Measurements from ENCODE around the gene SPOCD1. TPM values are rescaled to one million over a fixed set of nuclear protein-coding genes. Genes with fewer than 3 reads are reported as not detected.

The SPOCD1 gene
- total RNA-seq, 1 donor from 2014 or later: 30.7 TPM

- TF ChIP-seq CTCF (IDR thresholded peaks at IDR 0.05): no peak
- intact Hi-C loops (cut with DNase I): no loop called here
- no peak for DNase-seq (ENCODE audit: low spot score in 2 of 2)
- Histone ChIP-seq H3K4me3 (no peak overlapping the region), H3K36me3 (no peaks in the 10 kb centered on the region), H3K27ac (no peak overlapping the region), H3K9me3 (no peaks in the 10 kb centered on the region), H3K4me1 (peaks cover 10 to 18% of the 10 kb centered on the region in 2 donors), H3K27me3 (peaks cover 11% of the 10 kb centered on the region)
Measured at GRCh38 chr1:31768407-31768907, 47.4 kb downstream of the SPOCD1 start.

- TF ChIP-seq CTCF (IDR thresholded peaks at IDR 0.05): no peak
- Histone ChIP-seq H3K4me3 (no peak overlapping the region), H3K27me3 (peaks cover under 1% of the 10 kb centered on the region), H3K9me3 (no peaks in the 10 kb centered on the region), H3K36me3 (no peaks in the 10 kb centered on the region), H3K27ac (no peak overlapping the region), H3K4me1 (peaks cover 11 to 22% of the 10 kb centered on the region in 2 donors)
- intact Hi-C loops (cut with DNase I): no loop called here
- no peak for DNase-seq (ENCODE audit: low spot score in 2 of 2)
Measured at GRCh38 chr1:31767225-31767624, 48.6 kb downstream of the SPOCD1 start.

- intact Hi-C loops (cut with DNase I): no loop called here
- Histone ChIP-seq H3K36me3 (no peaks in the 10 kb centered on the region), H3K9me3 (no peaks in the 10 kb centered on the region), H3K27ac (no peak overlapping the region), H3K27me3 (no peaks in the 10 kb centered on the region), H3K4me3 (no peak overlapping the region), H3K4me1 (peaks cover 10 to 28% of the 10 kb centered on the region in 2 donors)
- DNase-seq (ENCODE audit: low spot score in 2 of 2): no peak
- TF ChIP-seq CTCF (IDR thresholded peaks at IDR 0.05): no peak
Measured at GRCh38 chr1:31765516-31765915, 50.3 kb downstream of the SPOCD1 start.

- TF ChIP-seq CTCF (IDR thresholded peaks at IDR 0.05): no peak
- Histone ChIP-seq H3K27ac (no peak overlapping the region), H3K9me3 (no peaks in the 10 kb centered on the region), H3K4me3 (no peak overlapping the region), H3K27me3 (no peaks in the 10 kb centered on the region), H3K4me1 (peaks cover 10 to 31% of the 10 kb centered on the region in 2 donors), H3K36me3 (no peaks in the 10 kb centered on the region)
- intact Hi-C loops (cut with DNase I): no loop called here
- DNase-seq (ENCODE audit: low spot score in 2 of 2): no peak
Measured at GRCh38 chr1:31765041-31765467, 50.8 kb downstream of the SPOCD1 start.

GRCh38 chr1:31764312-31765040, 51.3 kb downstream of the SPOCD1 start, which contains the start of gene ADGRB2:
Gene ADGRB2, minus strand, starts transcription at chr1:31764340. Its CDS starts 7,119 bp downstream, at chr1:31757221.
- Histone ChIP-seq H3K36me3 (no peaks in the 10 kb centered on the region), H3K27ac (no peak within 1 kb of the TSS), H3K4me3 (peak within 1 kb of the TSS; percentile 63 to 86), H3K9me3 (no peaks in the 10 kb centered on the region), H3K4me1 (peaks cover 10 to 31% of the 10 kb centered on the region in 2 donors), H3K27me3 (no peaks in the 10 kb centered on the region)
- DNase-seq (ENCODE audit: low spot score in 2 of 2): no peak
- no peak for TF ChIP-seq CTCF (IDR thresholded peaks at IDR 0.05)
- intact Hi-C loops (cut with DNase I): loop anchor here (5.0 kb wide), 1 partner anchor 298 kb away; no protein-coding TSS in a partner anchor
